KOPT-K1 (cell line): ENCODE results near the gene OR2V2.
"Not testable (repeated sequence)": the region's sequence is repeated elsewhere in the genome, so short reads cannot be mapped to it uniquely, and the experiment has no call there.

Source experiments
- H3K27ac ChIP-seq: fragments of 200-600 bp; sonication (generic); 2 replicates; pipeline ENCODE4 v1.5.1; 2016; ENCODE audit warnings: antibody characterized with exemption, mild to moderate bottlenecking, low read depth, low read length; ENCODE audit not compliant: poor library complexity, severe bottlenecking
- H3K36me3 ChIP-seq: fragments of 200-600 bp; sonication (generic); 2 replicates; pipeline ENCODE4 v1.5.1; 2017; ENCODE audit warnings: antibody characterized with exemption, mild to moderate bottlenecking, low read length, moderate library complexity; ENCODE audit not compliant: insufficient read depth
- H3K9me3 ChIP-seq: fragments of 200-600 bp; sonication (generic); 2 replicates; pipeline ENCODE4 v1.5.1; 2017; ENCODE audit warnings: antibody characterized with exemption, low read length, mild to moderate bottlenecking; ENCODE audit not compliant: insufficient read depth, poor library complexity, severe bottlenecking

OR2V2 gene

DNA sequence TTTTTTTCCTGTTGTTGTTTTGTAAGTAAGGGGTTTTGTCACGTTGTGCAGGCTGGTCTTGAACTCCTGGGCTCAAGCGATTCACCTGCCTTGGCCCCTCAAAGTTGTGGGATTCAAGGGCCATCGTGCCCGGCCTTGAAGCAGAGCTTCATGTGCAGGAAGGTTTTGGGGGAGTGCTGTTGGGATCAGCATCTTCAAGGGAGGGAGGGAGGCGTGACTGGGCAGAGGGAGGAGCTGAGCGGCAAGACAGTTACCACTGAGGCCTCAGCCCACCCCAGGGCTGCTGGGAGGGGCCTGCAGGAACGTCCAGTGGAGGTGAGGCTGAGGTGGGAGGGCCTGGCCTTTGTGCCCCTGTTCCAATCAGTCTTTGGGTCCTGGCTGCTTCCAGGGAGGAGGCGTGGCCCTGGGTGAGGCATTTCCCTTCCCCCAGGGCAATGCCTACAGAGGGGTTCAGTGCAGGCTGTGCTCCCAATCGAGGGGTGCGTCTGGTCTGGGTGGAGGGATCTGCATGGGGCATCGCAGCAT lies 37.8 kb upstream of the OR2V2 start:
- no peak overlapping the region for H3K27ac ChIP-seq

DNA sequence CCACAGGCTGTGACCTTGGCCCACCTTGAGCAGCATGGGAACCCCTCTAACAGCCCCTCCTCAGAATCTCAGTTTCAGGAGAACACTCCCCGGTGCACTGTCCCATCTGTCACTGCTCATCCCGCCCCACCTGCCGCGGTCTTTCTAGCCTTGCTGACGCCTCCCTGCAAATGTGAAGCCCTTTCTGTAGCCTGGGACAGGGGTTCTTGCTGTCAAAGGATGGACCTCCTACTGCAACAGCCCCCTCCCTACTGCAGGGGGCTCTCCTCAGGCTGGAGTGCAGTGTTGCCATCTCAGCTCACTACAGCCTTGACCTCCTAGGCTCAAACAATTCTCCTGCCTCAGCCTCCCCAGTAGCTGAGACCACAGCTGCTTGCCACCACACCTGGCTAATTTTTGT lies 36.4 kb upstream of the OR2V2 start:
- Histone ChIP-seq H3K27ac (no peak overlapping the region), H3K9me3 (peaks cover 19% of the 10 kb centered on the region), H3K36me3 (no peaks in the 10 kb centered on the region)

More for the DNA sequence above, 37.8 kb upstream of the OR2V2 start:
- Histone ChIP-seq H3K9me3 (peaks cover 9% of the 10 kb centered on the region), H3K36me3 (no peaks in the 10 kb centered on the region)

DNA sequence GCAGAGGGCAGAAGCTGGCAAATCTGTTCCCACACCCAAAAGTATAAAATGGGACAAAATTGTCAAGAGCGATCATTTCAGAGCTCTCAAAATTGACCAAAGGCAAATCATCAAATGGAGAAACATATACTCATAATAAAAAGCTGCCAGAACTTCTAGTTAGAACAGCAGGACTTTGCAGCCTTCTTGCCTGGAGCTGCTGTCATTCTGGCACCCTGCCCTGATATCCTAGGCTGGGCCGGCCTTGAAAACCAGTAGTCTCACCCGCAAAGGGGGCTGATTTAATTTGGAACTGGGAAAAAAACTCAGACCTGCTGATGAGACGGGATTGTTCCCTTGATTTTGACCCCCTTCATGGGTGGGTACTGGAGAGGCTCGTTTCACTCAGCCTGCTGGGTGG lies 34.9 kb upstream of the OR2V2 start:
- Histone ChIP-seq H3K36me3 (no peaks in the 10 kb centered on the region), H3K9me3 (peaks cover 19% of the 10 kb centered on the region), H3K27ac (no peak overlapping the region)

- H3K36me3 ChIP-seq, H3K27ac ChIP-seq: not testable (repeated sequence)
- H3K9me3 ChIP-seq = peaks cover 19% of the 10 kb centered on the region
Observed at GRCh38 chr5:181113572-181113971, 33.8 kb upstream of the OR2V2 start.

- no peaks in the 10 kb centered on the region for H3K36me3 ChIP-seq
- H3K27ac ChIP-seq = no peak overlapping the region
- peaks cover 19% of the 10 kb centered on the region for H3K9me3 ChIP-seq
Observed at GRCh38 chr5:181114284-181114843, 33.0 kb upstream of the OR2V2 start.

GRCh38 chr5:181114844-181115778 lies 32.3 kb upstream of the OR2V2 start:
- Histone ChIP-seq H3K27ac (no peak overlapping the region), H3K36me3 (no peaks in the 10 kb centered on the region), H3K9me3 (peaks cover 19% of the 10 kb centered on the region)

DNA sequence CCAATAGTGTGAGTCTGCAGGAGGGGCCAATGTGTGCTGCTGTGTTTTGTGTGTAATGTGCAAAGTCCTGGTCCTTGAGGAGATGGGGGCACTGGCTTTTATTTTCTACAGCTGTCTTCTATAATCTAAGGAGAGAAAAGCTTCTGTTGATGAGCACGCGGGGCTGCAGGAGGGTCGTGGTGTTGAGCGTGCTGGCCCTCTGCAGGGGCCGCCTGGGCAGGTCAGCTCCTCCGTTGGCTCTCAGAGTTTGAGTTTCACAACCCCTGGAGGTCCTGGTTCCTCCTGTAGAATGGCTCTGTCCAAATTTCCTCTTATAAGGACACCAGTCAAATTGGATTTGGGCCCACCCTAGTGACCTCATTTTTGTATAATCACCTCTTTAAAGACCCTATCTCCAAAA lies 29.0 kb upstream of the OR2V2 start:
- Histone ChIP-seq H3K27ac (no peak overlapping the region), H3K36me3 (no peaks in the 10 kb centered on the region), H3K9me3 (peaks cover 19% of the 10 kb centered on the region)

DNA sequence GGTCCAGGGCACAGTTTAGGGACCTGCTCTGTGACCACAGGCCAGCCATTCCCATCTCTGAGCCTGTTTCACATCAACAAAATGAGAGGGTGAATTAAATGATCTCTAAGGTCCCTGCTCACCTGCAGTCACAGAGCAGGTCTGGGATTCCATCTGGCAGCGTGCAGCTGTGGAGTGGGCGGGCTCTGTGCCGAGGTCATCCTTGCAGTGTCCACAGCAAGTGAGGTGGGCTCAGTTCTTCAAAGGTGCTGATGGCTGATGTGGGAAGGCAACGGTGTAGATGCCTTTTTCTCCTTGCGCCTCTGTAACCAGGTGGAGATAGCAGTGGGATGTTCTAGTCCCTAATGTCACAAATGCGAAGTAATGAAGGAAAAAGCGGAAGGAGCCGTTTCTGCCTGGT lies 28.3 kb upstream of the OR2V2 start:
- H3K36me3 ChIP-seq = no peaks in the 10 kb centered on the region
- H3K9me3 ChIP-seq = peaks cover 15% of the 10 kb centered on the region
- no peak overlapping the region for H3K27ac ChIP-seq

GRCh38 chr5:181120306-181120705 lies 27.1 kb upstream of the OR2V2 start:
- Histone ChIP-seq H3K36me3 (no peaks in the 10 kb centered on the region), H3K9me3 (peaks cover 3% of the 10 kb centered on the region), H3K27ac (no peak overlapping the region)

DNA sequence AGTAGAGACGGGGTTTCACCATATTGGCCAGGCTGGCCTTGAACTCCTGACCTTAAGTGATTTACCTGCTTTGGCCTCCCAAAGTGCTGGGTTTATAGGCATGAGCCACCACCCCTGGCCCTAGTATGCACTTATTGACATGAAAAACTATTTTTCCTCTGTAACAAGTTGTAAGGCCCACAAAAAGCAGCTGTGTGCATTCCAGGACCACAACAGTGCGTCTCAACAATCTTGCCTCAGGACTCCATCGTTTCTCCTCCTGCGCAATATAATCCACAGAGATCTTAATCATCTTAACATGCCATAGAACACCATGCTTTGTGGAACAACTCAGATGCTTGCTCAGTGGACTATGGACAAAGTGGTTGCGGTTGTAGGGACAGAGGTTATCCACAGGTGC lies 26.6 kb upstream of the OR2V2 start:
- Histone ChIP-seq H3K9me3 (no peaks in the 10 kb centered on the region), H3K27ac (no peak overlapping the region), H3K36me3 (no peaks in the 10 kb centered on the region)

- Histone ChIP-seq H3K27ac (no peak overlapping the region), H3K36me3 (no peaks in the 10 kb centered on the region)
Observed at GRCh38 chr5:181121675-181122561, 25.5 kb upstream of the OR2V2 start.

DNA sequence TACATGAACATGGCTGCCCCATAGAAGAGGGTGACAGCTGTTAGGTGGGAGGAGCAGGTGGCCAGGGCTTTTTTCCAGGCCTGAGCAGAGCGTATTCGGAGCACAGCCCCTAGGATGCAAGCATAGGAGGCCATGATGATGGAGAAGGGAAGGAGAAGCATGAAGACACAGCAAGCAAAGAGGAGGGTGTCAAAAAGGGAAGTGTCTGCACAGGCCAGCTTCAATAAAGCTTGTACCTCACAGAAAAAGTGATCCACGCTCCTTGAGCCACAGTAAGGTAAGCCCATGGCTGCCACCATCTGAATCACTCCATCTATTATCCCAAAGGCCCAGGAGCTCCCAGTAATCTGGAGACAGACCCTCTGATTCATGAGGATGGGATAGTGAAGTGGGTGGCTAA lies 22.9 kb upstream of the OR2V2 start:
- no peaks in the 10 kb centered on the region for H3K36me3 ChIP-seq
- no peaks in the 10 kb centered on the region for H3K9me3 ChIP-seq
- no peak overlapping the region for H3K27ac ChIP-seq

More at GRCh38 chr5:181121675-181122561, 25.5 kb upstream of the OR2V2 start:
- H3K9me3 ChIP-seq = no peaks in the 10 kb centered on the region

GRCh38 chr5:181126841-181127240 lies 20.5 kb upstream of the OR2V2 start:
- no peaks in the 10 kb centered on the region for H3K36me3 ChIP-seq
- H3K27ac ChIP-seq = no peak overlapping the region
- H3K9me3 ChIP-seq = no peaks in the 10 kb centered on the region

DNA sequence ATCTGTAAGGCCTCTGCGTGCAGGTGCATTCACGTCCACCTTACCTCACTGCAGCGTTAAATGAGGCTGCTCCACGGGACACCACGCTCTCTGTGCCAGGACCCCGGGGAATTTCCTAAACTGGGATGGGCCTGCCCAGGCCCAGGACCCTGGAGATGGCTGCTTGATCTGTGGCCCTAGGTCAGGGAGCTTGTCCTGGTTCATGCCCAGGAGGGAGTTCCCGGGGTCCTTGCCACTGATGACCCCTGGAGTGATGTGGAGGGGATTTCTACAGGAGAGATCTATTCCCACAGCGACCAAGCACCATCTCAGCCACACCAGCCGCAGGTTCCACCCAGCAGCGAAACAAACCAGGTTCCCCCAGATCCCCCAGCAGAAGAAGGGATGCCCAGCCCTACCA lies 19.9 kb upstream of the OR2V2 start:
- Histone ChIP-seq H3K36me3 (no peaks in the 10 kb centered on the region), H3K27ac (no peak overlapping the region), H3K9me3 (no peaks in the 10 kb centered on the region)
